Activated CD4-positive, alpha-beta memory T cell treated with anti-CD3 and anti-CD28 coated beads, Interleukin-2, amount 10 ng/mL, durations not matched to agents 7 days and 5 days (primary cell): ENCODE results near the gene CMTM4. TPM values are rescaled to one million over a fixed set of nuclear protein-coding genes. Genes with fewer than 3 reads are reported as not detected.
"Not testable (repeated sequence)": the region's sequence is repeated elsewhere in the genome, so short reads cannot be mapped to it uniquely, and the experiment has no call there.

Source experiments
- CTCF ChIA-PET: fragments of 350-600 bp; sonication (Branson Sonifier 250); formaldehyde crosslinking; loops from one replicate; lab custom pipeline; 2021; ENCODE audit warnings: antibody characterized with exemption, inconsistent platforms; lab: Charles Lee
- POLR2A ChIA-PET: fragments of 350-600 bp; sonication (Branson Sonifier 250); formaldehyde crosslinking; loops from one replicate; lab custom pipeline; 2021; ENCODE audit warnings: antibody characterized with exemption; lab: Charles Lee
- DNase-seq: peaks from one replicate; pipeline ENCODE4 v3.0.0-alpha.2; 2020
- H3K27ac Mint-ChIP-seq: one replicate; pipeline ENCODE4 v1.8.0; 2021; ENCODE audit warnings: mild to moderate bottlenecking, mixed read lengths
- H3K27me3 Mint-ChIP-seq: one replicate; pipeline ENCODE4 v1.8.0; 2021; ENCODE audit warnings: mixed read lengths
- H3K36me3 Mint-ChIP-seq: one replicate; pipeline ENCODE4 v1.8.0; 2021; ENCODE audit warnings: low read depth, mixed read lengths
- H3K4me1 Mint-ChIP-seq: one replicate; pipeline ENCODE4 v1.8.0; 2021; ENCODE audit warnings: mixed read lengths
- H3K4me3 Mint-ChIP-seq: one replicate; pipeline ENCODE4 v1.8.0; 2021; ENCODE audit warnings: mild to moderate bottlenecking, mixed read lengths
- H3K9me3 Mint-ChIP-seq: one replicate; pipeline ENCODE4 v1.8.0; 2021; ENCODE audit warnings: mixed read lengths
- total RNA-seq, 2 experiments: library from RNA; stranded (reverse); gene quantifications; one replicate each; pipeline ENCODE4 v1.2.3, GENCODE V29; 2021

Gene CMTM4
- total RNA-seq, 2 experiments from 2014 or later = 0.53 to 0.58 TPM

DNA sequence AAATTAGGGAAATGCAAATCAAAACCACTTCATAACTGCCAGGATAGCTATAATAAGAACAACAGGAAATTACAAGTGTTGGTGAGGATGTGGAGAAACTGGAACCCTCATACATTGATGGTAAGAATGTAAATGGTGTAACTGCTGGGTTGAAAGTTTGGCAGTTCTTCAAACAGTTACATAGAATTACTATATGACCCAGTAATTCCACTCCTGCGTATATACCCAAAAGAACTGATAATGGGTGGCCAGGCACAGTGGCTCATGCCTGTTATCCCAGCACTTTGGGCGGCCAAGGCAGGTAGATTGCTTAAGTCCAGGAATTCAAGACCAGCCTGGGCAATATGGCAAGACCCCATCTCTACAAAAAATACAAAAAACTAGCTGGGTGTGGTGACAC lies 4.5 kb upstream of the CMTM4 start:
- DNase-seq = no peak
- H3K36me3 Mint-ChIP-seq = no peaks in the 10 kb centered on the region
- H3K4me3 Mint-ChIP-seq = no peak overlapping the region
- H3K27ac Mint-ChIP-seq = no peak overlapping the region
- no peaks in the 10 kb centered on the region for H3K9me3 Mint-ChIP-seq
- ChIA-PET CTCF (interaction anchor here (0.7 to 1.2 kb wide), 4 partner anchors 34 to 249 kb away, joined by 3 read pairs; partner anchors contain the start of gene CMTM3), POLR2A (no interaction called here)
- H3K4me1 Mint-ChIP-seq = peaks cover 6% of the 10 kb centered on the region
- H3K27me3 Mint-ChIP-seq = peaks cover 25% of the 10 kb centered on the region

DNA sequence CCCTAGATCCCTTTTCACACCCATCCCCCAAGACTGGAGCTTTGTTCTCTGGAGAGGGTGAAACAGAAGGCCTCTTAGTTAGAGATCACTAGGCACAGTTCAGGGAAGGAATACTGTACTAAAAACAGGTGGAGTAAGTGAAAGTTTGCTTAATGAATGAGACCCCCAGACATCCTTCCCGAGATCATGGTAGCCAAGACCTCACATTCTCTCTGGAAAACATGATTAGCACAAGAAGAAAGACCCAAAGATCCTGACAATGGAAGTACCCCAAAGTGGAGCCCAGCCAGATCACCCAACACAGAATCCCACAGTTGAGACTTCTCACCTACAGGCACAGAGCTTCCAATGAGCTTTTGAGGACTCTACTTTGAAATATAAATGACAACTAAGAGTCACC lies 3.4 kb upstream of the CMTM4 start:
- ChIA-PET POLR2A (no interaction called here), CTCF (interaction anchor here (1.0 kb wide), 1 partner anchor 28 kb away, joined by 4 read pairs; no protein-coding TSS in a partner anchor)
- no peak overlapping the region for H3K27ac Mint-ChIP-seq
- peaks cover 29% of the 10 kb centered on the region for H3K27me3 Mint-ChIP-seq
- H3K4me3 Mint-ChIP-seq = no peak overlapping the region
- peaks cover 10% of the 10 kb centered on the region for H3K4me1 Mint-ChIP-seq
- no peak for DNase-seq
- H3K36me3 Mint-ChIP-seq = no peaks in the 10 kb centered on the region
- H3K9me3 Mint-ChIP-seq = no peaks in the 10 kb centered on the region

- H3K36me3 Mint-ChIP-seq = no peaks in the 10 kb centered on the region
- H3K4me1 Mint-ChIP-seq = peaks cover 10% of the 10 kb centered on the region
- H3K9me3 Mint-ChIP-seq = no peaks in the 10 kb centered on the region
- H3K27ac Mint-ChIP-seq = no peak overlapping the region
- H3K27me3 Mint-ChIP-seq = peaks cover 33% of the 10 kb centered on the region
- ChIA-PET CTCF (interaction anchor here (0.9 to 2.0 kb wide), 6 partner anchors 40 to 292 kb away, joined by 3 to 7 read pairs (median 4); partner anchors contain the start of gene NAE1), POLR2A (no interaction called here)
- no peak for DNase-seq
- H3K4me3 Mint-ChIP-seq = no peak overlapping the region
Observed at GRCh38 chr16:66698046-66698445, 1.5 kb upstream of the CMTM4 start.

DNA sequence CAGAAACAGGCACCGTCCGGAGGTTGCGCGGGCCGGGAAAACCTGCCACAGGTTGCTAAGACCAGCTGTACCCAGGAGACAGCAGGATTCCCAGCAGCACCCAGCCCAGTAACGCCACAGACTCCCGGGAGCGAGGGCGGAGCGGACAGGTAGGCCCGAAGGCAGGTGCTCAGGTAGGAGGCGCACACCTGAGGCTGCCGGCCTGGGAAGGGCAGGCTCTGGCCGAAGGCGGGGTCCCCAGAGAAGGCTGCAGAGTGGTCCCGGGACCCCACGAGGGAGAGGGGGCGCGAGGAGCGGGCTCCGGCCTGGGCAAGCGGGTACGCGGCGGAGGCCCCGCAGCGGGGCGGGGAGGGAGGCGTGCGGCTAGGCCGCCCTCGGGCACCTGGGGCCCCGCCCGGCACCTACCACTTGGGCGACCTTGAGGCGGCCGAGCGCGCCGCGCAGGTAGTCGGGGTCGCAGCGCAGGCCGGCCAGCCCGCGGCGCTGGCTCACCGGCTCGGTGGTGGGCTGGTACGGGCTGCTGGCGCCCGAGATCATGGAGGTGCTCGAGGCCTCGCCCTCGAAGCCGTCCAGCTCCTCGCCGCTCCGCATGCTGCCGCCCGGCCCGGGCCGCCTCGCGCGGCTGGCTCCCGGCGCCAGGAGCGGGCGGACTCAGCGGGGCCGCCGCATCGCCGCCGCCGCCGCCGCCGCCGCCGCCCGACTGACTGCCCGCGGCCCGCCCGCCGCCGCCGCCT lies 441 bp downstream of the CMTM4 start:
- H3K27me3 Mint-ChIP-seq = peaks cover 32% of the 10 kb centered on the region
- ChIA-PET POLR2A (interaction anchor here (0.6 kb wide), 1 partner anchor 134 kb away, joined by 3 read pairs; no protein-coding TSS in a partner anchor), CTCF (interaction anchor here (0.6 to 2.0 kb wide), 4 partner anchors 41 to 631 kb away, joined by 3 to 4 read pairs (median 4); partner anchors contain the start of genes KCTD19, LRRC36 and NAE1)
- H3K4me1 Mint-ChIP-seq = peaks cover 13% of the 10 kb centered on the region
- no peak overlapping the region for H3K27ac Mint-ChIP-seq
- DNase-seq = peak; percentile 21
- H3K4me3 Mint-ChIP-seq = peak overlapping the region; percentile 58
- H3K9me3 Mint-ChIP-seq = no peaks in the 10 kb centered on the region
- no peaks in the 10 kb centered on the region for H3K36me3 Mint-ChIP-seq

DNA sequence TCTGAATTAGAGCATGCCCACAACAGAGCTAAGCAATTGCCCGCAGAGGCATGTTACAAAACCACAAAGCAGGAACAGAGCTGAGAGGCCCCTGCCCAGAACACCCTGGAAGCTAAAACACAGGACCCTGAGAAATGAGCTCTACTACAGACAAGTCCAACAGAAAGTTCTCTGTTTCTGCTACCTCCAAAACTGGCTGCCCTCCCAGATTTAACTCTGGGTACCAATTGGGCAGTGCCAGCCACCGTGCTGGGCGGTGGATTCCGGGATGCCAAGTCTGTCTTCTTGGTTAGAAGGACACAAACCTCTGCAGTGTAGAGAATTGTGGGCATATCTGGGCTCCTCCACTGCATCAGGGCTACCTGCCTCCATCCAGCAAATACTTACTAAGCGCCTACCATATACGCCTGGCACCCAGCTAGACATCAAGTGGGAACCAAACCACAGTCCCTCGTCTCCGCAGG lies 1.0 kb downstream of the CMTM4 start:
- no peak overlapping the region for H3K27ac Mint-ChIP-seq
- no peaks in the 10 kb centered on the region for H3K9me3 Mint-ChIP-seq
- H3K36me3 Mint-ChIP-seq = no peaks in the 10 kb centered on the region
- peaks cover 14% of the 10 kb centered on the region for H3K4me1 Mint-ChIP-seq
- CTCF ChIA-PET = interaction anchor here (0.6 to 2.0 kb wide), 3 partner anchors 44 to 290 kb away, joined by 3 to 4 read pairs (median 3); partner anchors contain the start of gene NAE1
- H3K4me3 Mint-ChIP-seq = peak overlapping the region; percentile 58
- POLR2A ChIA-PET = interaction anchor here (0.6 kb wide), 1 partner anchor 133 kb away, joined by 3 read pairs; no protein-coding TSS in a partner anchor
- peaks cover 30% of the 10 kb centered on the region for H3K27me3 Mint-ChIP-seq
- no peak for DNase-seq

- H3K36me3 Mint-ChIP-seq = no peaks in the 10 kb centered on the region
- no peak overlapping the region for H3K4me3 Mint-ChIP-seq
- peaks cover 26% of the 10 kb centered on the region for H3K27me3 Mint-ChIP-seq
- ChIA-PET CTCF (interaction anchor here (1.0 to 1.2 kb wide), 2 partner anchors 42 to 137 kb away, joined by 3 to 4 read pairs; partner anchors contain the start of gene NAE1), POLR2A (no interaction called here)
- H3K27ac Mint-ChIP-seq = no peak overlapping the region
- no peak for DNase-seq
- H3K9me3 Mint-ChIP-seq = no peaks in the 10 kb centered on the region
- H3K4me1 Mint-ChIP-seq = peaks cover 16% of the 10 kb centered on the region
Observed at GRCh38 chr16:66693149-66693548, 3.4 kb downstream of the CMTM4 start.

DNA sequence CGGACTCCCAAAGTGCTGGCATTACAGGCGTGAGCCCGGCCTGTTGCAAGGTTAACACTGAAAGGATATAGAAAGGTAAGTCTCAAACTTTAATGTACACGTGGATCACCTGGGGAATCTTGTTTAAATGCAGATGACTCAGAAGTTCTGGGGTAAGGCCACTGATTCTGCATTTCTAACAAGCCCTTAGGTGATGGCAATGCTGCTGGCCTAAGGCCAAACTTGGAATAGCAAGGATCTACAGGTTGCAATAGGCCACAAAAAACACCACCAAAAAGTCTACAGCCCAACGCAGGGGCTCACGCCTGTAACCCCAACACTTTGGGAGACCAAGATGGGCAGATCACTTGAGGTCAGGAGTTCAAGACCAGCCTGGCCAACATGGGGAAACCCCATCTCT lies 4.2 kb downstream of the CMTM4 start:
- H3K4me1 Mint-ChIP-seq = peaks cover 15% of the 10 kb centered on the region
- H3K27me3 Mint-ChIP-seq = peaks cover 19% of the 10 kb centered on the region
- no peaks in the 10 kb centered on the region for H3K36me3 Mint-ChIP-seq
- no peaks in the 10 kb centered on the region for H3K9me3 Mint-ChIP-seq
- no peak for DNase-seq
- no peak overlapping the region for H3K4me3 Mint-ChIP-seq
- H3K27ac Mint-ChIP-seq = no peak overlapping the region
- ChIA-PET CTCF (interaction anchor here (1.2 kb wide), 2 partner anchors 41 kb away, joined by 4 to 8 read pairs; no protein-coding TSS in a partner anchor), POLR2A (no interaction called here)

- ChIA-PET POLR2A (no interaction called here), CTCF (interaction anchor here (0.6 to 1.3 kb wide), 4 partner anchors 19 to 177 kb away, joined by 3 to 8 read pairs (median 4); no protein-coding TSS in a partner anchor)
- Mint-ChIP-seq H3K27ac (no peak overlapping the region), H3K36me3 (no peaks in the 10 kb centered on the region), H3K4me1 (peaks cover 13% of the 10 kb centered on the region), H3K9me3 (no peaks in the 10 kb centered on the region), H3K27me3 (peaks cover 15% of the 10 kb centered on the region), H3K4me3 (no peak overlapping the region)
- DNase-seq = no peak
Observed at GRCh38 chr16:66691234-66691633, 5.3 kb downstream of the CMTM4 start.

GRCh38 chr16:66690106-66690847 lies 6.3 kb downstream of the CMTM4 start:
- POLR2A ChIA-PET = no interaction called here
- CTCF ChIA-PET = interaction anchor here (0.8 to 1.0 kb wide), 2 partner anchors 81 to 127 kb away, joined by 3 read pairs; no protein-coding TSS in a partner anchor
- Mint-ChIP-seq H3K36me3 (no peaks in the 10 kb centered on the region), H3K4me1 (peaks cover 11% of the 10 kb centered on the region), H3K9me3 (no peaks in the 10 kb centered on the region), H3K27ac (no peak overlapping the region), H3K4me3 (no peak overlapping the region), H3K27me3 (peaks cover 13% of the 10 kb centered on the region)
- no peak for DNase-seq

DNA sequence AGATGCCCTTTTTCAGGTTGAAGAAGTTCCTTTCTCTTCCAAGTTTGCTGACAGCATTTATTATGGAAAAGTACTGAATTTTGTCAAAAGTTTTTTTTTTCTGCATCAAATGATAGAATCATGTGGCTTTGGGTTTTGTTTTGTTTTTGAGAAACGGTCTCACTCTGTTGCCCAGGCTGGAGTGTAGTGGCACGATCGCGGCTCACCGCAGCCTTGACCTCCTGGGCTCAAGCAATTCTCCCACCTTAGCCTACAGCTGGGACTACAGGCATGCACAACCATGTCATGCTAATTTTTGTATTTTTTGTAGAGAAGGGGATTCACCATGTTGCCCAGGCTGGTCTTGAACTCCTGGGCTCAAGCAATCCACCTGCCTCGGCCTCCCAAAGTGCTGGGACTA lies 7.3 kb downstream of the CMTM4 start:
- Mint-ChIP-seq H3K27me3 (peaks cover 7% of the 10 kb centered on the region), H3K4me3 (no peak overlapping the region), H3K36me3 (no peaks in the 10 kb centered on the region), H3K4me1 (peaks cover 9% of the 10 kb centered on the region), H3K27ac (no peak overlapping the region), H3K9me3 (no peaks in the 10 kb centered on the region)
- CTCF ChIA-PET = interaction anchor here (0.7 kb wide), 1 partner anchor 95 kb away, joined by 3 read pairs; no protein-coding TSS in a partner anchor
- no peak for DNase-seq
- POLR2A ChIA-PET = no interaction called here

DNA sequence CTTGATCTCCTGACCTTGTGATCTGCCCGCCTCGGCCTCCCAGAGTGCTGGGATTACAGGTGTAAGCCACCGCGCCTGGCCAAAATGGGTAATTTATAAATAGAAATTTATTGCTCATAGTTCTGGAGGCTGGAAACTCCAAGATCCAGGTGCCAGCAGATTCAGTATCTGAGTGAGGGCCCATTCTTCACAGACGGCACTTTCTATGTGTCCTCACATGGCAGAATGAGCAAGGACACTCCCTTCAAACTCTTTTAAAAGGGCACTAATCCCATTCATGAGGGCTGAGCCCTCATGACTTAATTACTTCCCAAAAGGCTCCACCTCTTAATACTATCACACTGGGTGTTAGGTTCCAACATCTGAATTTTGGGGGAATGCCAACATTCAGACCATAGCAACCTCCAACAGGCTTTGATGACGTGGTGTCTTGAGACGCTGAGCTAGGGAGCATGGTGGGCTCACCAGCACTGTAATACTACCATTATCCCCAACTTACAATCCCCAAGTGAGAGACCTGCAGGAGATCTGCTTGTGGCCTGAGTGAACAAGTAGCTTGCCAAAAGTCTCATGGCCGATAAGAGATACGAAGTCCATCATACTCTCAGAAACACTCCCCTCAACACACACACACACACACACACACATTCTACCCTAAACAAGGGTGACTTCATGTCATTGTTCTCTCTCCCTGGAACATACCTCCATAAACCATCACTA lies 8.5 kb downstream of the CMTM4 start:
- no peak for DNase-seq
- Mint-ChIP-seq H3K36me3 (no peaks in the 10 kb centered on the region), H3K4me1 (peaks cover 9% of the 10 kb centered on the region), H3K27ac (no peak overlapping the region), H3K9me3 (no peaks in the 10 kb centered on the region), H3K27me3 (peaks cover 4% of the 10 kb centered on the region), H3K4me3 (no peak overlapping the region)
- ChIA-PET CTCF (interaction anchor here (1.0 kb wide), 1 partner anchor 37 kb away, joined by 6 read pairs; no protein-coding TSS in a partner anchor), POLR2A (no interaction called here)

- H3K36me3 Mint-ChIP-seq, H3K4me3 Mint-ChIP-seq, H3K27me3 Mint-ChIP-seq, DNase-seq, H3K9me3 Mint-ChIP-seq, POLR2A ChIA-PET, H3K27ac Mint-ChIP-seq, H3K4me1 Mint-ChIP-seq: not testable (repeated sequence)
- CTCF ChIA-PET = interaction anchor here (1.4 kb wide), 1 partner anchor 12 kb away, joined by 3 read pairs; no protein-coding TSS in a partner anchor
Observed at GRCh38 chr16:66685501-66686115, 10.9 kb downstream of the CMTM4 start.
